Natural killer cell (primary cell): ENCODE measurements around the gene NPDC1. TPM values are rescaled to one million over a fixed set of nuclear protein-coding genes. Genes with fewer than 3 reads are reported as not detected.

ENCODE experiments used
- ATAC-seq, 3 donors: fragments of 150-1000 bp in 2 of 3; fragments of 200-7000 bp in 1 of 3; cut with Tn5 transposase; 1 replicate in 1 of 3; 2 replicates in 2 of 3; pipeline ENCODE4 v1.10.0; 2021; ENCODE audit warnings: mild to moderate bottlenecking in 2 of 3, moderate library complexity in 2 of 3
- DNase-seq, 2 donors: peaks; one replicate each; pipeline versions ENCODE4 v3.0.0 to v3.0.0-alpha.2; 2013 to 2021; ENCODE audit warnings: mixed read lengths in 1 of 2
- H3K27ac ChIP-seq: one replicate; pipeline ENCODE4 v1.5.1; 2013; ENCODE audit warnings: mild to moderate bottlenecking, low read length
- H3K27me3 ChIP-seq: one replicate; pipeline ENCODE4 v1.6.1; 2013; ENCODE audit warnings: low read length; ENCODE audit not compliant: control insufficient read depth, insufficient read depth
- H3K36me3 ChIP-seq: one replicate; pipeline ENCODE4 v1.6.1; 2013; ENCODE audit warnings: low read length; ENCODE audit not compliant: control insufficient read depth, insufficient read depth
- H3K4me1 ChIP-seq: one replicate; pipeline ENCODE4 v1.6.1; 2013; ENCODE audit warnings: low read length; ENCODE audit not compliant: control insufficient read depth, insufficient read depth
- H3K4me3 ChIP-seq: one replicate; pipeline ENCODE4 v1.5.1; 2013; ENCODE audit warnings: low read length
- H3K9me3 ChIP-seq: one replicate; pipeline ENCODE4 v1.6.1; 2013; ENCODE audit warnings: low read length; ENCODE audit not compliant: control insufficient read depth, insufficient read depth
- H3K27ac Mint-ChIP-seq, 2 donors: one replicate each; pipeline ENCODE4 v1.8.0; 2022; ENCODE audit warnings: mild to moderate bottlenecking in 2 of 2, mixed read lengths in 2 of 2, moderate library complexity in 1 of 2
- H3K27me3 Mint-ChIP-seq, 2 donors: one replicate each; pipeline ENCODE4 v1.8.0; 2022; ENCODE audit warnings: low read depth in 2 of 2, mixed read lengths in 2 of 2
- H3K36me3 Mint-ChIP-seq: one replicate; pipeline ENCODE4 v1.8.0; 2022; ENCODE audit warnings: mixed read lengths
- H3K4me1 Mint-ChIP-seq, 2 donors: one replicate each; pipeline ENCODE4 v1.8.0; 2022; ENCODE audit warnings: mixed read lengths in 2 of 2
- H3K4me3 Mint-ChIP-seq: one replicate; pipeline ENCODE4 v1.8.0; 2022; ENCODE audit warnings: mild to moderate bottlenecking, moderate library complexity, mixed read lengths
- H3K9me3 Mint-ChIP-seq, 2 donors: one replicate each; pipeline ENCODE4 v1.8.0; 2022; ENCODE audit warnings: mixed read lengths in 2 of 2
- WGBS: methylation state at CpG from one replicate; pipeline ENCODE4 v1.1.7; 2013; ENCODE audit warnings: missing lambda C conversion rate; ENCODE audit not compliant: insufficient coverage; 5-methylcytosine and 5-hydroxymethylcytosine counted together
- intact Hi-C: fragments of 100-400 bp; cut with micrococcal nuclease; formaldehyde crosslinking; loops from one replicate; pipeline ENCODE4 v1.14.2; 2022
- total RNA-seq, 4 donors: library from RNA; stranded (reverse); fragments of 120-200 nt in 1 of 4; gene quantifications; one replicate each; pipeline versions ENCODE4 v1.2.3 to v1.2.4, GENCODE V29; 2013 to 2022
- TF ChIP-seq, protein P1 (sequence below): fragments of 200-600 bp; IDR thresholded peaks from one replicate; pipeline ENCODE4 v1.8.0; 2022; ENCODE audit warnings: antibody characterized with exemption

The NPDC1 gene
- total RNA-seq, 3 donors from 2014 or later (not counting 1 experiment from before 2014, with no cell fraction given) = 0.87 to 5.6 (median 3.4) TPM

DNA sequence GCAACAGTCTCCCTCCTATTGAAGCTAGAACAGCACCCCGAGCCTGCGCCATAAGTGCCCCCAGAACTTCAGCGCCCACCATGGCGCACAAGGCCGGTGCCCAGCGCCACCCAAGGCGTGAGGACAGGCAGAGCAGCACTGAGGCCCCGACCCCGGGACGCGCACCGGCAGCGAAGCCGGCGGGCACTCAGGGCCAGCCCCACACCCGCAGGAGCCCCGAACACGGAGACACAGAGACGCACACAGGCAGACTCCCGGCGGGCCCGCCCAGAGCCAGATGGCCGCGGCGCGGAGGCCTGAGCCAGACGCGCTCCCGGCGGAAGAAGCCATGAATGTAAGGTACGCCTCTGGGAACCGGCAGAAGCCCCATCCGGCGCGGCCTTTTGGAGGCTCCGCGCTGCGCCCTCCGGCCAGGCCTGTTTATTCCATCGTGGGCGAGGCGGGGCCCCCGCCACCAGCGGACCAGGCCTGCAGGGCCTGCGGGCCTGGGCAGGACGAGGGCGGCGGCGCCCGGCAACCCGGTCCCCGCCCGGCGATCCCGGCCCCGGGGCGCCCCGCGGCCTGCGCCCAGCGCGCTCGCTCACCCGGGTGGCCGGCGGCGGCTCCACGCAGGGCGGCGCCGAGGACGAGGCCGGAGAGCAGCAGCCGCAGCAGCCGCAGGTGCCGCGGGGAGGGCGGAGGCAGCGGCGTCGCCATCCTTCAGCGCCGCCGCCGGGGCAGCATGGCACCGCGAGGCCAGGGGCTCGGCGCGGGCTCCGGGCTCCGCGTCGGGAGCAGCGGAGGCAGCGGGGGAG is 486 bp downstream of the NPDC1 start:
- TF ChIP-seq, protein P1, sequence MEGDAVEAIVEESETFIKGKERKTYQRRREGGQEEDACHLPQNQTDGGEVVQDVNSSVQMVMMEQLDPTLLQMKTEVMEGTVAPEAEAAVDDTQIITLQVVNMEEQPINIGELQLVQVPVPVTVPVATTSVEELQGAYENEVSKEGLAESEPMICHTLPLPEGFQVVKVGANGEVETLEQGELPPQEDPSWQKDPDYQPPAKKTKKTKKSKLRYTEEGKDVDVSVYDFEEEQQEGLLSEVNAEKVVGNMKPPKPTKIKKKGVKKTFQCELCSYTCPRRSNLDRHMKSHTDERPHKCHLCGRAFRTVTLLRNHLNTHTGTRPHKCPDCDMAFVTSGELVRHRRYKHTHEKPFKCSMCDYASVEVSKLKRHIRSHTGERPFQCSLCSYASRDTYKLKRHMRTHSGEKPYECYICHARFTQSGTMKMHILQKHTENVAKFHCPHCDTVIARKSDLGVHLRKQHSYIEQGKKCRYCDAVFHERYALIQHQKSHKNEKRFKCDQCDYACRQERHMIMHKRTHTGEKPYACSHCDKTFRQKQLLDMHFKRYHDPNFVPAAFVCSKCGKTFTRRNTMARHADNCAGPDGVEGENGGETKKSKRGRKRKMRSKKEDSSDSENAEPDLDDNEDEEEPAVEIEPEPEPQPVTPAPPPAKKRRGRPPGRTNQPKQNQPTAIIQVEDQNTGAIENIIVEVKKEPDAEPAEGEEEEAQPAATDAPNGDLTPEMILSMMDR = no peak
- ATAC-seq (no peak), DNase-seq (peak in 1 of 2 donors; percentile 46)
- Mint-ChIP-seq H3K27ac (no peak overlapping the region), H3K9me3 (no peaks in the 10 kb centered on the region), H3K36me3 (no peaks in the 10 kb centered on the region), H3K27me3 (peaks cover 14 to 33% of the 10 kb centered on the region in 2 donors), H3K4me3 (no peak overlapping the region), H3K4me1 (peaks cover 5 to 7% of the 10 kb centered on the region in 2 donors)
- Histone ChIP-seq H3K4me3 (no peak overlapping the region), H3K9me3 (no peaks in the 10 kb centered on the region), H3K27ac (no peak overlapping the region), H3K4me1 (peaks cover 37% of the 10 kb centered on the region), H3K27me3 (peaks cover 67% of the 10 kb centered on the region), H3K36me3 (no peaks in the 10 kb centered on the region)
- intact Hi-C loops = loop anchor here (5.0 kb wide), 1 partner anchor 182 kb away; the partner anchor contains the start of genes CYSRT1 and RNF224
- 2% methylated on average over 96 of the region's 96 CpGs for WGBS

DNA sequence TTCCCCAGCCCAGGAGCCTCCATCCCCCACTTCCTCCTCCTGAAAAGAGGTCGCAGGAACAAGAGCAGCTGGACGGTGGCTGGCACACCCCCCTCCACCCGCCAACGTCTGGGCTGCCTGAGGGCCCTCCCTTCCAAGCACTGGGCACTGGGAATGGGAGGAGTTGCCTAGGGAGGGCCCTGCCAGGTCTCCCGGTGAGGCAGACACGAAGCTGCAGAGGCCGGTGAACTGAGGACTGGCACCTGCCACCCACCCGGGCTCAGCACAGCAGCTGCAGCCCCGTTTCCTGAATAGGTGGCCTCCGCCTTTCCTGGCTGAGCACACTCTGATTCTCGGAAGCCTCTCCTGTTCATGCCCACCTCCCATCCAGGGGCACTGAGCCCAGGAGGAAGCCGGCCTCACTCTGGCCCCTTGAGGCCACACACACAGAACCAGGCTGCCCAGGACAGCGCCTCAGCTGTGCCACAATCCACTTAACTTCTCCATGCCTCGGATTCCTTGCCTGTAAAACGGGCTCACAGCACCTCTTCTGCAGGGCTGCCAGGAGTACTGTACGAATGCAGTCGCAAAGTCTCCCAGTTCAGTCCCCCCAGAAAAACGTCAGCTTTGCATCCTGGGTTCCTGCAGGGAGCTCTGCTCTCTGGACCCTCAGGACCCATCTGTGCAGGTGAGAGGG is 1.3 kb downstream of the NPDC1 start:
- Mint-ChIP-seq H3K9me3 (no peaks in the 10 kb centered on the region), H3K4me3 (peak overlapping the region; percentile 9), H3K27me3 (peaks cover 11 to 27% of the 10 kb centered on the region in 2 donors), H3K4me1 (peaks cover 5 to 7% of the 10 kb centered on the region in 2 donors), H3K27ac (no peak overlapping the region), H3K36me3 (no peaks in the 10 kb centered on the region)
- Histone ChIP-seq H3K36me3 (no peaks in the 10 kb centered on the region), H3K4me1 (peaks cover 37% of the 10 kb centered on the region), H3K27me3 (peaks cover 62% of the 10 kb centered on the region), H3K4me3 (no peak overlapping the region), H3K27ac (no peak overlapping the region), H3K9me3 (no peaks in the 10 kb centered on the region)
- 7% methylated on average over 18 of the region's 18 CpGs for WGBS
- DNase-seq (no peak), ATAC-seq (no peak)
- intact Hi-C loops = loop anchor here (5.0 kb wide), 1 partner anchor 183 kb away; the partner anchor contains the start of genes CYSRT1 and RNF224
- TF ChIP-seq, protein P1 = no peak

DNA sequence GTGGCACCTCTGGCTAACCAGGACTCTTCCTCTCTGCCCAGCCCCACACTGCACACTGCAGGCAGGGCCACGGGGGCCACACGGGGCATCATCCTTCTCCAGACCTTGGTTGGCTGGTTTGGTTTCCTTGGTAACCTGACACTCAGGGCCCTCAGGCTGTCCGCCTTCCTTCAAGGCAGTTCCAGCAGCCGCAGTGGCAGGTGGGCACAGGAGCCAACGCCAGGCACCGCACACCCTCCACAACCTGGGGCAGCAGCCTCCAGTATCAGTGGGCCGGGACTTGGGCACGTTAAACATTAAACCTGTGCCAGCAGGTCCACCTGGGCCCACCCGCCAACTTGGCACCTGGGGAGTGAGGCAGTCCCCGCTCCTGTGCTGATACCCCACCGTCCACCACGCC is 1.9 kb downstream of the NPDC1 start:
- H3K4me3 ChIP-seq = no peak overlapping the region
- ATAC-seq = no peak
- Mint-ChIP-seq H3K4me3 (no peak overlapping the region), H3K4me1 (peaks cover 5 to 7% of the 10 kb centered on the region in 2 donors), H3K36me3 (no peaks in the 10 kb centered on the region), H3K27ac (no peak overlapping the region), H3K27me3 (peaks cover 8 to 23% of the 10 kb centered on the region in 2 donors), H3K9me3 (no peaks in the 10 kb centered on the region)
- H3K36me3 ChIP-seq = no peaks in the 10 kb centered on the region
- no peak overlapping the region for H3K27ac ChIP-seq
- intact Hi-C loops = no loop called here
- peaks cover 37% of the 10 kb centered on the region for H3K4me1 ChIP-seq
- no peaks in the 10 kb centered on the region for H3K9me3 ChIP-seq
- peaks cover 56% of the 10 kb centered on the region for H3K27me3 ChIP-seq
- 62% methylated on average over 12 of the region's 12 CpGs for WGBS
- no peak for DNase-seq
- TF ChIP-seq, protein P1 = no peak
